Breast epithelium (tissue), 4 donors: ENCODE measurements around the gene PAOX. TPM values are rescaled to one million over a fixed set of nuclear protein-coding genes. Genes with fewer than 3 reads are reported as not detected.
"Not testable (repeated sequence)": the region's sequence is repeated elsewhere in the genome, so short reads cannot be mapped to it uniquely, and the experiment has no call there.

ENCODE experiments used
- DNase-seq, 2 donors: peaks; one replicate each; pipeline ENCODE4 v3.0.0-alpha.2; 2019; ENCODE audit warnings: low spot score in 2 of 2
- H3K27ac ChIP-seq, 2 donors: fragments of 200-600 bp; sonication (generic) in 1 of 2; one replicate each; pipeline ENCODE4 v1.5.1; 2016 to 2019; ENCODE audit warnings: mild to moderate bottlenecking in 1 of 2
- H3K27me3 ChIP-seq, 2 donors: fragments of 200-600 bp; sonication (generic) in 1 of 2; one replicate each; pipeline versions ENCODE4 v1.5.1 to v1.6.0; 2017 to 2019; ENCODE audit warnings: control low read depth in 1 of 2, mild to moderate bottlenecking in 1 of 2
- H3K36me3 ChIP-seq: fragments of 200-600 bp; one replicate; pipeline ENCODE4 v1.5.1; 2019
- H3K4me1 ChIP-seq, 2 donors: fragments of 200-600 bp; sonication (generic); one replicate each; pipeline ENCODE4 v1.5.1; 2016 to 2019; ENCODE audit warnings: control low read depth in 1 of 2
- H3K4me3 ChIP-seq, 3 donors: fragments of 200-600 bp; sonication (generic); 1 replicate in 2 of 3; 2 replicates in 1 of 3; pipeline ENCODE4 v1.5.1; 2016 to 2019; ENCODE audit warnings: mild to moderate bottlenecking in 3 of 3, moderate library complexity in 2 of 3
- H3K9me3 ChIP-seq, 2 donors: fragments of 200-600 bp; sonication (generic) in 1 of 2; one replicate each; pipeline ENCODE4 v1.5.1; 2016 to 2019; ENCODE audit warnings: control low read depth in 1 of 2
- POLR2A ChIP-seq: fragments of 450-650 bp; IDR thresholded peaks from one replicate; pipeline ENCODE4 v1.6.1; 2016; ENCODE audit warnings: antibody characterized with exemption, mild to moderate bottlenecking, moderate library complexity
- POLR2AphosphoS5 ChIP-seq, 3 donors: sonication (generic); formaldehyde crosslinking; IDR thresholded peaks; one replicate each; pipeline ENCODE4 v1.6.1; 2017; ENCODE audit warnings: antibody characterized with exemption in 3 of 3
- intact Hi-C: fragments of 100-400 bp; cut with DNase I; formaldehyde crosslinking; loops from one replicate; pipeline ENCODE4 v1.15.1; 2023; ENCODE audit warnings: low total_unique reads
- total RNA-seq, 3 donors: library from RNA; depleted of rRNA; stranded (reverse); fragments of >200 nt; gene quantifications; one replicate each; pipeline ENCODE4 v1.1.0, GENCODE V29; 2016
- TF ChIP-seq, protein P1 (sequence below), 3 donors: fragments of 450-650 bp; IDR thresholded peaks; one replicate each; pipeline ENCODE4 v1.5.1; 2016 to 2017; ENCODE audit warnings: antibody characterized with exemption in 3 of 3, mild to moderate bottlenecking in 3 of 3, moderate library complexity in 3 of 3

PAOX gene
- total RNA-seq, 3 donors from 2014 or later: 7.5 to 10.5 (median 8.6) TPM

DNA sequence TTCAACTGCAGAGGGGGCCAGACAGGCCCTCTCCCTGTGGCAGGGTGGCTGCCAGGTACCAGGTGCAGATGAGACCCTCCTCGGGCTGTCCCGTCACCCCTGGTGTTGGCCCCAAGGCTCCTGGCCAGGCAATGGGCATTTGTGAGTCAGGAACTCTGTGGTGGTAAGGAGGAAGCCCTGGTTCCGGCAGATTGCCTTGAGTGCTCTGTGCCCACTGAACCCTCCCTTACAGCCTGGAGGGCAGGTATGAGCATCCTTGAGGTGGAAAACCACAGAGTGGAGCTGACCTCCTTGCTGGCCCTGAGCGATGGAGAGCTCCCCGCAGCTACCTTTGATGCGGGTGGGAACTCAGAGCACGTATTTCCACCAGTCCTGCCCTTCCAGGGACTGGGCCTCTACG lies 2.0 kb downstream of the PAOX start:
- Histone ChIP-seq H3K27ac (no peak overlapping the region), H3K4me1 (no peaks in the 10 kb centered on the region), H3K27me3 (no peaks in the 10 kb centered on the region), H3K9me3 (no peaks in the 10 kb centered on the region), H3K36me3 (no peaks in the 10 kb centered on the region), H3K4me3 (no peak overlapping the region)
- intact Hi-C loops: no loop called here
- TF ChIP-seq POLR2AphosphoS5 (IDR thresholded peaks at IDR 0.05) (no peak), POLR2A (no peak)
- TF ChIP-seq, protein P1, sequence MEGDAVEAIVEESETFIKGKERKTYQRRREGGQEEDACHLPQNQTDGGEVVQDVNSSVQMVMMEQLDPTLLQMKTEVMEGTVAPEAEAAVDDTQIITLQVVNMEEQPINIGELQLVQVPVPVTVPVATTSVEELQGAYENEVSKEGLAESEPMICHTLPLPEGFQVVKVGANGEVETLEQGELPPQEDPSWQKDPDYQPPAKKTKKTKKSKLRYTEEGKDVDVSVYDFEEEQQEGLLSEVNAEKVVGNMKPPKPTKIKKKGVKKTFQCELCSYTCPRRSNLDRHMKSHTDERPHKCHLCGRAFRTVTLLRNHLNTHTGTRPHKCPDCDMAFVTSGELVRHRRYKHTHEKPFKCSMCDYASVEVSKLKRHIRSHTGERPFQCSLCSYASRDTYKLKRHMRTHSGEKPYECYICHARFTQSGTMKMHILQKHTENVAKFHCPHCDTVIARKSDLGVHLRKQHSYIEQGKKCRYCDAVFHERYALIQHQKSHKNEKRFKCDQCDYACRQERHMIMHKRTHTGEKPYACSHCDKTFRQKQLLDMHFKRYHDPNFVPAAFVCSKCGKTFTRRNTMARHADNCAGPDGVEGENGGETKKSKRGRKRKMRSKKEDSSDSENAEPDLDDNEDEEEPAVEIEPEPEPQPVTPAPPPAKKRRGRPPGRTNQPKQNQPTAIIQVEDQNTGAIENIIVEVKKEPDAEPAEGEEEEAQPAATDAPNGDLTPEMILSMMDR (IDR thresholded peaks at IDR 0.05): no peak
- no peak for DNase-seq

DNA sequence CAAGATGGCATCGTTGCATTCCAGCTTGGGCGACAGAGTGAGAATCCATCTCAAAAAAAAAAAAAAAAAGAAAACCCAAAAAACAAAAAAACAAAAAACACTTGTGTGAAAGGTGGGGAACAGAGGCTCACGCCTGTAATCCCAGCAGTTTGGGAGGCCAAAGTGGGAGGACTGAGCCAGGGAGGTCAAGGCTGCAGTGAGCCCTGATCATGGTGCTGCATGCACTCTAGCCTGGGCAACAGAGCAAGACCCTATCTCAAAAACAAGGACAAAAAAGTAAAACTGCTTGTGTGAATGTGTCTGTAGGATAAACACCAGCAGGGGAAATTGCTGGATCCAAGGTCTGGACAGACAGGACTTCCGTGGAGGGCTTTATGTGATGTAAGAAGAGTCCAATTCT lies 4.5 kb downstream of the PAOX start:
- no peaks in the 10 kb centered on the region for H3K9me3 ChIP-seq
- H3K4me1 ChIP-seq: no peaks in the 10 kb centered on the region
- intact Hi-C loops: no loop called here
- TF ChIP-seq, protein P1 (IDR thresholded peaks at IDR 0.05): no peak
- TF ChIP-seq POLR2AphosphoS5 (IDR thresholded peaks at IDR 0.05): no peak
- TF ChIP-seq POLR2A: no peak
- DNase-seq: no peak
- no peak overlapping the region for H3K4me3 ChIP-seq
- H3K36me3 ChIP-seq: no peaks in the 10 kb centered on the region
- H3K27ac ChIP-seq: no peak overlapping the region
- no peaks in the 10 kb centered on the region for H3K27me3 ChIP-seq

GRCh38 chr10:133384071-133384470 lies 5.0 kb downstream of the PAOX start:
- DNase-seq: no peak
- intact Hi-C loops: no loop called here
- TF ChIP-seq, protein P1 (IDR thresholded peaks at IDR 0.05): no peak
- TF ChIP-seq POLR2A: no peak
- TF ChIP-seq POLR2AphosphoS5 (IDR thresholded peaks at IDR 0.05): no peak
- no peaks in the 10 kb centered on the region for H3K9me3 ChIP-seq
- H3K27ac ChIP-seq: no peak overlapping the region
- H3K4me1 ChIP-seq: no peaks in the 10 kb centered on the region
- H3K36me3 ChIP-seq: no peaks in the 10 kb centered on the region
- no peak overlapping the region for H3K4me3 ChIP-seq
- no peaks in the 10 kb centered on the region for H3K27me3 ChIP-seq

GRCh38 chr10:133385214-133385613 lies 6.2 kb downstream of the PAOX start:
- no peaks in the 10 kb centered on the region for H3K27me3 ChIP-seq
- no peak overlapping the region for H3K4me3 ChIP-seq
- no peak overlapping the region for H3K27ac ChIP-seq
- no peaks in the 10 kb centered on the region for H3K36me3 ChIP-seq
- H3K9me3 ChIP-seq: no peaks in the 10 kb centered on the region
- DNase-seq: no peak
- no peaks in the 10 kb centered on the region for H3K4me1 ChIP-seq
- intact Hi-C loops: no loop called here
- TF ChIP-seq POLR2AphosphoS5 (IDR thresholded peaks at IDR 0.05): no peak
- no peak for TF ChIP-seq POLR2A
- TF ChIP-seq, protein P1 (IDR thresholded peaks at IDR 0.05): no peak

DNA sequence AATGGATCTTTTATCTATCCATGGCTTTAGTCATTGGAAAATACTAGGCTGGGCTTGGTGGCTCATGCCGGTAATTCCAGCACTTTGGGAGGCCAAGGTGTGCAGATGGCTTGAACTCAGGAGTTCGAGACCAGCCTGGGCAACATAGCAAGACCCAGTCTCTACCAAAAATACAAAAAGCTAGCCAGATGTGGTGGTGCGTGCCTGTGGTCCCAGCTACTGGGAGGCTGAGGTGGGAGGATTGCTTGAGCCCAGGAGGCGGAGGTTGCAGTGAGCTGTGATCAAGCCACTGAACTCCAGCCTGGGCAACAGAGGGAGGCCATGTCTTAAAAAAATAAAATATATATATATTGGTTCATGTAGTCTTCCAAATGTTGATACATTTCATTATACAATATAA lies 7.9 kb downstream of the PAOX start:
- H3K27me3 ChIP-seq, H3K4me3 ChIP-seq, DNase-seq, intact Hi-C loops, H3K4me1 ChIP-seq, H3K9me3 ChIP-seq, H3K36me3 ChIP-seq, H3K27ac ChIP-seq: not testable (repeated sequence)
